HG03460 (cell line): ENCODE results near the gene EIF3CL.
"Not testable (repeated sequence)": the region's sequence is repeated elsewhere in the genome, so short reads cannot be mapped to it uniquely, and the experiment has no call there.

Experiments used
- ATAC-seq: cut with Tn5 transposase; IDR thresholded peaks from one replicate; pipeline ENCODE4 v1.9.1; 2021; ENCODE audit not compliant: unreplicated experiment

EIF3CL gene

GRCh38 chr16:28403220-28404072 lies at the start of gene EIF3CL:
Gene EIF3CL, minus strand, starts transcription at chr16:28403841. Its CDS starts 223 bp downstream, at chr16:28403618.
- peak; percentile 98 for ATAC-seq

- not testable (repeated sequence) for ATAC-seq
These were observed 43.4 kb upstream of the EIF3CL start for GRCh38 chr16:28447081-28447480.

- ATAC-seq = not testable (repeated sequence)
These were observed 42.7 kb upstream of the EIF3CL start for GRCh38 chr16:28446388-28446787.

GRCh38 chr16:28443943-28444342 lies 40.3 kb upstream of the EIF3CL start:
- not testable (repeated sequence) for ATAC-seq

GRCh38 chr16:28438899-28439298 lies 35.3 kb upstream of the EIF3CL start:
- ATAC-seq = not testable (repeated sequence)

GRCh38 chr16:28435340-28435739 lies 31.7 kb upstream of the EIF3CL start:
- not testable (repeated sequence) for ATAC-seq

GRCh38 chr16:28426060-28426680 lies 22.5 kb upstream of the EIF3CL start:
- not testable (repeated sequence) for ATAC-seq

GRCh38 chr16:28421071-28421750 lies 17.6 kb upstream of the EIF3CL start:
- ATAC-seq = not testable (repeated sequence)

GRCh38 chr16:28417033-28417432 lies 13.4 kb upstream of the EIF3CL start:
- ATAC-seq = not testable (repeated sequence)

GRCh38 chr16:28414530-28414929 lies 10.9 kb upstream of the EIF3CL start:
- ATAC-seq = not testable (repeated sequence)

GRCh38 chr16:28413585-28413984 lies 9.9 kb upstream of the EIF3CL start:
- not testable (repeated sequence) for ATAC-seq

- ATAC-seq = not testable (repeated sequence)
These were observed 11.6 kb downstream of the EIF3CL start for GRCh38 chr16:28392054-28392453.

GRCh38 chr16:28382177-28382867 lies 21.3 kb downstream of the EIF3CL start:
- ATAC-seq = not testable (repeated sequence)

GRCh38 chr16:28377822-28378221 lies 25.8 kb downstream of the EIF3CL start:
- ATAC-seq = not testable (repeated sequence)

- not testable (repeated sequence) for ATAC-seq
These were observed 26.5 kb downstream of the EIF3CL start for GRCh38 chr16:28377108-28377625.

GRCh38 chr16:28375115-28375514 lies 28.5 kb downstream of the EIF3CL start:
- ATAC-seq = not testable (repeated sequence)

- ATAC-seq = not testable (repeated sequence)
These were observed 29.4 kb downstream of the EIF3CL start for GRCh38 chr16:28374281-28374680.

- not testable (repeated sequence) for ATAC-seq
These were observed 35.7 kb downstream of the EIF3CL start for GRCh38 chr16:28367926-28368325.

GRCh38 chr16:28364268-28365173 lies 39.1 kb downstream of the EIF3CL start:
- peak; percentile 94 for ATAC-seq
